A549 (cell line): ENCODE measurements around the gene CLCN3. TPM values are rescaled to one million over a fixed set of nuclear protein-coding genes. Genes with fewer than 3 reads are reported as not detected.

Experiments used
- ATAC-seq, 2 experiments: fragments of 200-7000 bp in 1 of 2; fragments of >200 bp in 1 of 2; cut with Nextera tagmentation in 1 of 2; cut with Tn5 transposase in 1 of 2; 3 replicates each; pipeline versions ENCODE4 v1.8.0 to v1.9.1; 2018 to 2020; ENCODE audit warnings: mild to moderate bottlenecking in 1 of 2, moderate library complexity in 1 of 2
- CTCF ChIA-PET: fragments of 300-600 bp; sonication (Branson Sonifier 250); formaldehyde crosslinking; extraction: SDS; loops from one replicate; lab custom pipeline; 2021; ENCODE audit warnings: antibody characterized with exemption, inconsistent platforms; lab: Yijun Ruan, JAX
- POLR2A ChIA-PET: fragments of 350-600 bp; formaldehyde crosslinking; extraction: SDS; loops from one replicate; lab custom pipeline; 2021; ENCODE audit warnings: antibody characterized with exemption, inconsistent platforms; lab: Yijun Ruan, JAX
- DNase-seq, 2 experiments: peaks; one replicate each; pipeline versions ENCODE4 v3.0.0 to v3.0.0-alpha.2; 2011 to 2016; ENCODE audit warnings: low read depth in 1 of 2, low spot score in 1 of 2
- FAIRE-seq: peaks from 2 replicates; lab custom pipeline; 2011; peaks lifted over from hg19 to GRCh38; lab: Jason Lieb, UNC
- H3K27ac ChIP-seq, 2 experiments: fragments of >200 bp; sonication (Bioruptor Twin); formaldehyde crosslinking; 3 replicates each; pipeline ENCODE4 v1.5.1; 2016 to 2017
- H3K4me1 ChIP-seq: fragments of >200 bp; sonication (Bioruptor Twin); formaldehyde crosslinking; 3 replicates; pipeline ENCODE4 v1.6.1; 2016
- H3K4me2 ChIP-seq: fragments of >200 bp; sonication (Bioruptor Twin); formaldehyde crosslinking; 3 replicates; pipeline ENCODE4 v1.6.1; 2016
- H3K4me3 ChIP-seq: fragments of >200 bp; sonication (Bioruptor Twin); formaldehyde crosslinking; 3 replicates; pipeline ENCODE4 v1.5.1; 2016
- H3K9me3 ChIP-seq: fragments of >200 bp; sonication (Bioruptor Twin); formaldehyde crosslinking; 3 replicates; pipeline ENCODE4 v1.6.1; 2016
- ATOH8 ChIP-seq: fragments of 250-450 bp; sonication (Bioruptor Pico); IDR thresholded peaks from 2 replicates; pipeline ENCODE4 v1.5.0; 2020; ENCODE audit warnings: low read depth, mild to moderate bottlenecking, moderate library complexity
- CEBPB ChIP-seq, 2 experiments: fragments of >200 bp in 1 of 2; sonication (Bioruptor Twin) in 1 of 2; formaldehyde crosslinking in 1 of 2; IDR thresholded peaks; 2 replicates each; pipeline ENCODE4 v1.6.1; 2012 to 2016
- E2F6 ChIP-seq: IDR thresholded peaks from 2 replicates; pipeline ENCODE4 v1.6.1; 2012; ENCODE audit warnings: low read depth, borderline replicate concordance
- FOSL2 ChIP-seq, 2 experiments: fragments of 450-650 bp in 1 of 2; fragments of >200 bp in 1 of 2; sonication (Bioruptor Twin) in 1 of 2; formaldehyde crosslinking; IDR thresholded peaks; 2 replicates each; pipeline versions ENCODE4 v1.5.0 to v1.6.1; 2016 to 2020; ENCODE audit warnings: mild to moderate bottlenecking in 1 of 2, moderate library complexity in 1 of 2
- MAFK ChIP-seq: fragments of 450-650 bp; IDR thresholded peaks from 2 replicates; pipeline ENCODE4 v1.6.1; 2014; ENCODE audit not compliant: partially characterized antibody
- MAZ ChIP-seq: fragments of 150-350 bp; IDR thresholded peaks from 2 replicates; pipeline ENCODE4 v1.6.1; 2014; ENCODE audit warnings: antibody characterized with exemption, low read depth, low read length, borderline replicate concordance
- NFE2L2 ChIP-seq: fragments of 150-350 bp; conservative IDR thresholded peaks from 2 replicates; pipeline ENCODE4 v1.6.1; 2014; ENCODE audit warnings: low read length
- PHF8 ChIP-seq: fragments of 200-600 bp; sonication (generic); IDR thresholded peaks from 2 replicates; pipeline ENCODE4 v1.6.1; 2016; ENCODE audit warnings: low read depth, mild to moderate bottlenecking, antibody characterized with exemption, moderate library complexity, borderline replicate concordance
- POLR2A ChIP-seq: IDR thresholded peaks from 2 replicates; pipeline ENCODE4 v1.6.1; 2012; ENCODE audit warnings: mild to moderate bottlenecking, low read length
- RAD21 ChIP-seq, 2 experiments: fragments of >200 bp in 1 of 2; sonication (Bioruptor Twin) in 1 of 2; formaldehyde crosslinking in 1 of 2; IDR thresholded peaks in 1 of 2; conservative IDR thresholded peaks in 1 of 2; 2 replicates in 1 of 2; 3 replicates in 1 of 2; pipeline ENCODE4 v1.6.1; 2012 to 2018; ENCODE audit warnings: inconsistent platforms in 1 of 2
- RCOR1 ChIP-seq: fragments of 150-350 bp; IDR thresholded peaks from 2 replicates; pipeline ENCODE4 v1.6.1; 2014; ENCODE audit warnings: antibody characterized with exemption, low read length, low read depth
- SMC3 ChIP-seq: fragments of >200 bp; sonication (Bioruptor Twin); formaldehyde crosslinking; IDR thresholded peaks from 3 replicates; pipeline ENCODE4 v1.6.1; 2018; ENCODE audit warnings: inconsistent platforms
- ZC3H11A ChIP-seq: fragments of 450-650 bp; IDR thresholded peaks from 2 replicates; pipeline ENCODE4 v1.6.1; 2014; ENCODE audit warnings: antibody characterized with exemption, mild to moderate bottlenecking
- WGBS: methylation state at CpG from one replicate; pipeline ENCODE4 v1.1.6; 2017; ENCODE audit errors: missing lambda C conversion rate; 5-methylcytosine and 5-hydroxymethylcytosine counted together
- polyA plus RNA-seq, 4 experiments: library from polyadenylated mRNA; depleted of rRNA in 3 of 4; stranded (reverse); fragments of >200 nt; fragmentation: RNase III in 1 of 4; extraction: RNeasy Plus Mini Kit Qiagen cat#74134 plus additional on column Dnase treatment in 1 of 4; gene quantifications; 2 replicates in 3 of 4; 3 replicates in 1 of 4; pipeline ENCODE4 v1.2.3, GENCODE V29; 2011 to 2017
- TF ChIP-seq, protein P1 (sequence below): fragments of 200-600 bp; sonication (generic); IDR thresholded peaks from 2 replicates; pipeline ENCODE4 v1.6.1; 2016; ENCODE audit warnings: antibody characterized with exemption, mild to moderate bottlenecking, moderate library complexity
- TF ChIP-seq, protein P2 (sequence below): fragments of >200 bp; sonication (Bioruptor Twin); formaldehyde crosslinking; IDR thresholded peaks from 3 replicates; pipeline ENCODE4 v1.6.1; 2016
- TF ChIP-seq, protein P3 (sequence below): fragments of 150-350 bp; IDR thresholded peaks from 2 replicates; pipeline ENCODE4 v1.6.1; 2014; ENCODE audit warnings: low read depth, mild to moderate bottlenecking, low read length

Gene CLCN3
- polyA plus RNA-seq, 2 of the 4 experiments (the other 2 are of a cell fraction), result 18.8 to 53.6 TPM

- FAIRE-seq (no peak), ATAC-seq (no peak), DNase-seq (no peak)
- Histone ChIP-seq H3K9me3 (no peaks in the 10 kb centered on the region), H3K4me3 (no peak overlapping the region), H3K4me1 (no peaks in the 10 kb centered on the region), H3K27ac (no peak overlapping the region), H3K4me2 (no peak overlapping the region)
- CTCF ChIA-PET, result no interaction called here
- TF ChIP-seq MAFK (peak; percentile 21), CEBPB (IDR thresholded peaks at IDR 0.05) (no peak), PHF8 (no peak)
- WGBS, result 97% methylated on average over 5 of the region's 5 CpGs
- POLR2A ChIA-PET, result no interaction called here
Measured at GRCh38 chr4:169690787-169691186, 70.4 kb downstream of the CLCN3 start.

DNA sequence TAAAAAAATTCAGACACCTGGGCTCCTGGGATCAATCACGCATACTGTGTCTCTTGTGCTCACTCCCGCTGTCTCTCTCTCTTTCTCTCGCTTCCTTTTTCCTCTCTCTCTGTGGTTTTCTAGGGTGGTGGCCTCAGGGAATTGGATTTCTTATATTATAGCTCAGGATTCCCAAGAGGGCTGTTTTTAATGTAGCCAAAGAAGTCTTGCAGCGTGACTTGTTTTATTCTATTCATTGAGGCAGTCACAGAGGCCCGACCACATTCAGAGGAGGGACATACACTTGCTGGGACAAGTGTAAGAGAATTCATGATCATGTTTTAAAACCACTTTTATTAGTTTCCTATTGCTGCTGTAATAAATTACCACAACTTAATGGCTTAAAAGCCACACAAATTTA, 78.0 kb downstream of the CLCN3 start:
- H3K27ac ChIP-seq, result no peak overlapping the region
- TF ChIP-seq NFE2L2 (no peak), FOSL2 (IDR thresholded peaks at IDR 0.05) (no peak), FOSL2 (CRISPR knock-in tag; IDR thresholded peaks at IDR 0.05) (no peak), RCOR1 (no peak), ATOH8 (no peak), CEBPB (IDR thresholded peaks at IDR 0.05) (no peak), E2F6 (no peak), MAZ (no peak), SMC3 (no peak), RAD21 (conservative IDR thresholded peaks at IDR 0.05 in 1 of 2, IDR thresholded peaks at IDR 0.05 in 1 of 2) (no peak), ZC3H11A (no peak)
- TF ChIP-seq, protein P1, sequence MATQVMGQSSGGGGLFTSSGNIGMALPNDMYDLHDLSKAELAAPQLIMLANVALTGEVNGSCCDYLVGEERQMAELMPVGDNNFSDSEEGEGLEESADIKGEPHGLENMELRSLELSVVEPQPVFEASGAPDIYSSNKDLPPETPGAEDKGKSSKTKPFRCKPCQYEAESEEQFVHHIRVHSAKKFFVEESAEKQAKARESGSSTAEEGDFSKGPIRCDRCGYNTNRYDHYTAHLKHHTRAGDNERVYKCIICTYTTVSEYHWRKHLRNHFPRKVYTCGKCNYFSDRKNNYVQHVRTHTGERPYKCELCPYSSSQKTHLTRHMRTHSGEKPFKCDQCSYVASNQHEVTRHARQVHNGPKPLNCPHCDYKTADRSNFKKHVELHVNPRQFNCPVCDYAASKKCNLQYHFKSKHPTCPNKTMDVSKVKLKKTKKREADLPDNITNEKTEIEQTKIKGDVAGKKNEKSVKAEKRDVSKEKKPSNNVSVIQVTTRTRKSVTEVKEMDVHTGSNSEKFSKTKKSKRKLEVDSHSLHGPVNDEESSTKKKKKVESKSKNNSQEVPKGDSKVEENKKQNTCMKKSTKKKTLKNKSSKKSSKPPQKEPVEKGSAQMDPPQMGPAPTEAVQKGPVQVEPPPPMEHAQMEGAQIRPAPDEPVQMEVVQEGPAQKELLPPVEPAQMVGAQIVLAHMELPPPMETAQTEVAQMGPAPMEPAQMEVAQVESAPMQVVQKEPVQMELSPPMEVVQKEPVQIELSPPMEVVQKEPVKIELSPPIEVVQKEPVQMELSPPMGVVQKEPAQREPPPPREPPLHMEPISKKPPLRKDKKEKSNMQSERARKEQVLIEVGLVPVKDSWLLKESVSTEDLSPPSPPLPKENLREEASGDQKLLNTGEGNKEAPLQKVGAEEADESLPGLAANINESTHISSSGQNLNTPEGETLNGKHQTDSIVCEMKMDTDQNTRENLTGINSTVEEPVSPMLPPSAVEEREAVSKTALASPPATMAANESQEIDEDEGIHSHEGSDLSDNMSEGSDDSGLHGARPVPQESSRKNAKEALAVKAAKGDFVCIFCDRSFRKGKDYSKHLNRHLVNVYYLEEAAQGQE, result no peak
- TF ChIP-seq, protein P2, sequence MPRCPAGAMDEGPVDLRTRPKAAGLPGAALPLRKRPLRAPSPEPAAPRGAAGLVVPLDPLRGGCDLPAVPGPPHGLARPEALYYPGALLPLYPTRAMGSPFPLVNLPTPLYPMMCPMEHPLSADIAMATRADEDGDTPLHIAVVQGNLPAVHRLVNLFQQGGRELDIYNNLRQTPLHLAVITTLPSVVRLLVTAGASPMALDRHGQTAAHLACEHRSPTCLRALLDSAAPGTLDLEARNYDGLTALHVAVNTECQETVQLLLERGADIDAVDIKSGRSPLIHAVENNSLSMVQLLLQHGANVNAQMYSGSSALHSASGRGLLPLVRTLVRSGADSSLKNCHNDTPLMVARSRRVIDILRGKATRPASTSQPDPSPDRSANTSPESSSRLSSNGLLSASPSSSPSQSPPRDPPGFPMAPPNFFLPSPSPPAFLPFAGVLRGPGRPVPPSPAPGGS, result no peak
- TF ChIP-seq, all 56 proteins: peak for 0
- H3K4me1 ChIP-seq, result no peaks in the 10 kb centered on the region
- POLR2A ChIA-PET, result no interaction called here
- H3K4me3 ChIP-seq, result no peak overlapping the region
- ATAC-seq (no peak), FAIRE-seq (no peak), DNase-seq (no peak)
- CTCF ChIA-PET, result no interaction called here
- 97% methylated on average over 5 of the region's 5 CpGs for WGBS
- no peaks in the 10 kb centered on the region for H3K9me3 ChIP-seq
- no peak overlapping the region for H3K4me2 ChIP-seq

DNA sequence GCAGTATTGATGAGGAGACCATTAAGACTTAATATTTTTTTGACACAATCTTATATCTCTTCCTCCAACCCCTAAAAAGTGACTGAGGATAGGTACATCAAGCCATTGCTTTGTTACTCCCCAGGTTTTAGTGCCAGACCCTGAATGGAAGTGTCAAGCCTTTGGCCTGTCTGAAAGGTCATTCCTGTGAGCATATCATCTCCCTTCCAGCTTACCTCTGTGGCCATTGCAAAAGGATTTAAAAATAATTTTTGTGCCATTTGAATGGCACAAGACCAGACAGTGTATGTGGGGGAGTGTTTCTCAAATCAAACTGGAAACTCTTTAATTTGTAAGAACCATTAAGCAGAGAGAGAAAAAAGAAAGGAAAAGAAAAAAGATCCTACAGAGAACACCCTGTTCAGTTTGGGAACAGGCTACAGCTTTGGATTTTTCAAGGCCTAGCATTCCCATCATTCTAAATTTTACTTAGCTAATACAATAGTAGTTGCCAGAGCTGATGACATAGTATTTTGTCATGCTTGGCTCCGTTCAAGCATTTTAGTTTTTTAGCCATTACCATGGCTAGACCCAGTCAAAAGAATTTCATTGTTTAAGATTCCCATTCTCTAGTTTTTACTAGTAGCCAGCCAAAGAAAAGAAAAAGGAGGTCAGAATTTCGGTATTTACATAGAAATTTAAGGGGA, 87.7 kb downstream of the CLCN3 start:
- DNase-seq (no peak), ATAC-seq (no peak), FAIRE-seq (no peak)
- 91% methylated on average over 2 of the region's 2 CpGs for WGBS
- Histone ChIP-seq H3K9me3 (no peaks in the 10 kb centered on the region), H3K27ac (no peak overlapping the region), H3K4me2 (no peak overlapping the region), H3K4me3 (no peak overlapping the region), H3K4me1 (no peaks in the 10 kb centered on the region)
- ChIA-PET CTCF (interaction anchor here (1.4 kb wide), 1 partner anchor 339 kb away, joined by 3 read pairs; no protein-coding TSS in a partner anchor), POLR2A (no interaction called here)
- TF ChIP-seq ZC3H11A (no peak), POLR2A (no peak)
- TF ChIP-seq, protein P3, sequence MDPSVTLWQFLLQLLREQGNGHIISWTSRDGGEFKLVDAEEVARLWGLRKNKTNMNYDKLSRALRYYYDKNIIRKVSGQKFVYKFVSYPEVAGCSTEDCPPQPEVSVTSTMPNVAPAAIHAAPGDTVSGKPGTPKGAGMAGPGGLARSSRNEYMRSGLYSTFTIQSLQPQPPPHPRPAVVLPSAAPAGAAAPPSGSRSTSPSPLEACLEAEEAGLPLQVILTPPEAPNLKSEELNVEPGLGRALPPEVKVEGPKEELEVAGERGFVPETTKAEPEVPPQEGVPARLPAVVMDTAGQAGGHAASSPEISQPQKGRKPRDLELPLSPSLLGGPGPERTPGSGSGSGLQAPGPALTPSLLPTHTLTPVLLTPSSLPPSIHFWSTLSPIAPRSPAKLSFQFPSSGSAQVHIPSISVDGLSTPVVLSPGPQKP, result no peak
- TF ChIP-seq, protein P1, result no peak
- TF ChIP-seq, protein P2, result no peak
- TF ChIP-seq, all 56 proteins: peak for 0
